SU-DHL-6 (cell line): ENCODE results near the gene GLRA1.

Experiments used
- H2AFZ ChIP-seq: fragments of 200-600 bp; sonication (generic); 2 replicates; pipeline ENCODE4 v1.6.1; 2014; ENCODE audit warnings: low read depth, mild to moderate bottlenecking, moderate library complexity, mixed read lengths, antibody characterized with exemption, low read length; ENCODE audit not compliant: severe bottlenecking
- H3F3A ChIP-seq: fragments of 200-600 bp; shearing (Covaris generic); 2 replicates; pipeline ENCODE4 v1.6.0; 2016; ENCODE audit warnings: antibody characterized with exemption, mild to moderate bottlenecking; ENCODE audit not compliant: insufficient read depth
- H3K27ac ChIP-seq: fragments of 200-600 bp; sonication (generic); 2 replicates; pipeline ENCODE4 v1.5.1; 2016; ENCODE audit warnings: low read depth, mild to moderate bottlenecking, low read length, moderate library complexity, mixed read lengths
- H3K27me3 ChIP-seq: fragments of 200-600 bp; sonication (generic), shearing (Covaris generic); 2 replicates; pipeline ENCODE4 v1.6.0; 2014; ENCODE audit warnings: mild to moderate bottlenecking, low read length
- H3K36me3 ChIP-seq: fragments of 200-600 bp; sonication (generic); 2 replicates; pipeline ENCODE4 v1.6.1; 2014; ENCODE audit warnings: mild to moderate bottlenecking, low read length, mixed read lengths
- H3K4me2 ChIP-seq: fragments of 300-600, 200-600 bp; shearing (Covaris generic), sonication (generic); 2 replicates; pipeline ENCODE4 v1.6.0; 2014; ENCODE audit warnings: low read length, low read depth, mild to moderate bottlenecking; ENCODE audit not compliant: poor library complexity, severe bottlenecking
- H3K4me3 ChIP-seq: fragments of 200-600 bp; sonication (generic); 2 replicates; pipeline ENCODE4 v1.5.1; 2014; ENCODE audit warnings: antibody characterized with exemption, low read length, mild to moderate bottlenecking, mixed read lengths; ENCODE audit not compliant: insufficient read depth, poor library complexity, severe bottlenecking
- H3K79me2 ChIP-seq: fragments of 200-600 bp; sonication (generic); 2 replicates; pipeline ENCODE4 v1.6.1; 2014; ENCODE audit warnings: mild to moderate bottlenecking, low read length, moderate library complexity; ENCODE audit not compliant: insufficient read depth
- H3K9ac ChIP-seq: fragments of 200-600 bp; sonication (generic); 2 replicates; pipeline ENCODE4 v1.7.0; 2014; ENCODE audit warnings: mild to moderate bottlenecking, low read length
- H3K9me2 ChIP-seq: fragments of 200-600 bp; sonication (generic); replicated peaks from 2 replicates; pipeline ENCODE4 v1.6.1; 2014; ENCODE audit warnings: low read length; ENCODE audit not compliant: insufficient read depth
- H3K9me3 ChIP-seq: fragments of 200-600 bp; sonication (generic); 2 replicates; pipeline ENCODE4 v1.6.1; 2014; ENCODE audit warnings: low read length, mixed read lengths; ENCODE audit not compliant: insufficient read depth
- H4K20me1 ChIP-seq: fragments of 200-600 bp; sonication (generic); 2 replicates; pipeline ENCODE4 v1.6.1; 2014; ENCODE audit warnings: low read depth, mild to moderate bottlenecking, antibody characterized with exemption, low read length, moderate library complexity, mixed read lengths
- CTCF ChIP-seq: fragments of 200-600 bp; sonication (generic); IDR thresholded peaks from one replicate; pipeline ENCODE4 v1.5.1; 2017; ENCODE audit warnings: antibody characterized with exemption, mild to moderate bottlenecking, low read length, moderate library complexity; ENCODE audit not compliant: insufficient read depth, poor library complexity, severe bottlenecking
- EZH2phosphoT487 ChIP-seq: fragments of 200-600 bp; sonication (generic), shearing (Covaris generic); conservative IDR thresholded peaks from 2 replicates; pipeline ENCODE4 v1.6.1; 2018; ENCODE audit warnings: mild to moderate bottlenecking, antibody characterized with exemption, low read length, moderate library complexity, mixed read lengths

Gene GLRA1

GRCh38 chr5:151820903-151821302 is 103.7 kb downstream of the GLRA1 start:
- Histone ChIP-seq H3F3A (peaks cover 7% of the 10 kb centered on the region; the same call in 1 of the 2 replicates), H2AFZ (no peak overlapping the region), H3K9ac (no peak overlapping the region), H3K27me3 (no peaks in the 10 kb centered on the region), H3K4me2 (no peak overlapping the region), H3K4me3 (no peak overlapping the region), H3K36me3 (no peaks in the 10 kb centered on the region), H3K27ac (no peak overlapping the region), H3K9me2 (no peaks in the 10 kb centered on the region), H4K20me1 (no peaks in the 10 kb centered on the region), H3K79me2 (no peaks in the 10 kb centered on the region), H3K9me3 (no peaks in the 10 kb centered on the region)
- TF ChIP-seq EZH2phosphoT487 (no peak), CTCF (no peak)

- H4K20me1 ChIP-seq, result no peaks in the 10 kb centered on the region
- H3K27ac ChIP-seq, result no peak overlapping the region
- no peaks in the 10 kb centered on the region for H3K36me3 ChIP-seq
- no peaks in the 10 kb centered on the region for H3K9me3 ChIP-seq
- no peak overlapping the region for H3K4me3 ChIP-seq
- no peak overlapping the region for H2AFZ ChIP-seq
- peaks cover 11% of the 10 kb centered on the region; the same call in 1 of the 2 replicates for H3F3A ChIP-seq
- H3K9ac ChIP-seq, result no peak overlapping the region
- no peaks in the 10 kb centered on the region for H3K79me2 ChIP-seq
- no peaks in the 10 kb centered on the region for H3K9me2 ChIP-seq
- no peak overlapping the region for H3K4me2 ChIP-seq
- TF ChIP-seq CTCF (no peak), EZH2phosphoT487 (no peak)
- no peaks in the 10 kb centered on the region for H3K27me3 ChIP-seq
Observed at GRCh38 chr5:151820271-151820670, 104.4 kb downstream of the GLRA1 start.

DNA sequence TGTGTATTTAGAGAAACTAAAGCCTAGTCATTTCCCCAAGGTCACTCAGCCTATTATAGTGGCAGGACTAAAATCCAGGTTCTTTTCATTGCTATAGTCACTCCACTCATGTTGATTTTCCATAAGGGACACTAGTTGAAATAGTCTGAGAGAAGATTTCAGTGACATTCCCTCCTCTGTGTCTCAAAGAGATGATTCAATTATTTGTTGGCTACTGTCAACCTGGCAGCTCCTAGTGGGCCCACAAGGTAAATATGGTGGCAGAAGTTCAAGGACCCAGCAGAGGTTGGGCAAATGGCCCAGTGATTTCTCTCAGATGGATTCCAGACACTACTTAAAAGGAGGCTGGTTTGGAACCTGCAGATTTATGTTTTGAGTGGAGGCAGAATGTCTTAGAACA is 104.8 kb downstream of the GLRA1 start:
- Histone ChIP-seq H3K79me2 (no peaks in the 10 kb centered on the region), H3K9me2 (no peaks in the 10 kb centered on the region), H4K20me1 (no peaks in the 10 kb centered on the region), H3F3A (peaks cover 13% of the 10 kb centered on the region; the same call in 1 of the 2 replicates), H3K9me3 (no peaks in the 10 kb centered on the region), H3K4me3 (no peak overlapping the region), H3K27ac (no peak overlapping the region), H2AFZ (no peak overlapping the region), H3K4me2 (no peak overlapping the region), H3K27me3 (no peaks in the 10 kb centered on the region), H3K9ac (no peak overlapping the region), H3K36me3 (no peaks in the 10 kb centered on the region)
- TF ChIP-seq CTCF, result no peak
- TF ChIP-seq EZH2phosphoT487, result no peak
